Measurements from ENCODE around the gene TRIM60. TPM values are rescaled to one million over a fixed set of nuclear protein-coding genes. Genes with fewer than 3 reads are reported as not detected.

TRIM60 gene
- total RNA-seq, 1 donor from 2014 or later = not detected

GRCh38 chr4:165048170-165048569, 16.4 kb downstream of the TRIM60 start:
- DNase-seq (ENCODE audit: low read depth) (no peak), FAIRE-seq (no peak)
- H3K36me3 ChIP-seq (ENCODE audit: control insufficient read depth, insufficient read depth, low read length) = no peaks in the 10 kb centered on the region
- no peak overlapping the region for H3K4me3 ChIP-seq (ENCODE audit: low read depth, low read length)
- TF ChIP-seq CTCF (IDR thresholded peaks at IDR 0.05; ENCODE audit: insufficient read depth, low read length, severe bottlenecking) = no peak
- H3K27me3 ChIP-seq (ENCODE audit: control insufficient read depth, insufficient read depth, low read length) = no peaks in the 10 kb centered on the region

GRCh38 chr4:165052627-165053026, 20.8 kb downstream of the TRIM60 start:
- Histone ChIP-seq H3K4me3 (ENCODE audit: low read depth, low read length) (no peak overlapping the region), H3K27me3 (ENCODE audit: control insufficient read depth, insufficient read depth, low read length) (no peaks in the 10 kb centered on the region), H3K36me3 (ENCODE audit: control insufficient read depth, insufficient read depth, low read length) (no peaks in the 10 kb centered on the region)
- FAIRE-seq (no peak), DNase-seq (ENCODE audit: low read depth) (no peak)
- TF ChIP-seq CTCF (IDR thresholded peaks at IDR 0.05; ENCODE audit: insufficient read depth, low read length, severe bottlenecking) = no peak

GRCh38 chr4:165053645-165054044, 21.8 kb downstream of the TRIM60 start, which contains the start of gene TRIM75:
Gene TRIM75 (plus strand): TSS chr4:165053866. CDS start chr4:165059148, 5,282 bp downstream.
- FAIRE-seq = no peak
- Histone ChIP-seq H3K27me3 (ENCODE audit: control insufficient read depth, insufficient read depth, low read length) (no peaks in the 10 kb centered on the region), H3K36me3 (ENCODE audit: control insufficient read depth, insufficient read depth, low read length) (no peaks in the 10 kb centered on the region), H3K4me3 (ENCODE audit: low read depth, low read length) (no peak within 1 kb of the TSS)
- no peak for DNase-seq (ENCODE audit: low read depth)
- no peak for TF ChIP-seq CTCF (IDR thresholded peaks at IDR 0.05; ENCODE audit: insufficient read depth, low read length, severe bottlenecking)

- no peak for FAIRE-seq
- DNase-seq (ENCODE audit: low read depth) = no peak
Observed at GRCh38 chr4:165055601-165056000, 23.8 kb downstream of the TRIM60 start.

GRCh38 chr4:165058666-165059065, 26.9 kb downstream of the TRIM60 start:
- TF ChIP-seq CTCF (IDR thresholded peaks at IDR 0.05; ENCODE audit: insufficient read depth, low read length, severe bottlenecking) = no peak
- DNase-seq (ENCODE audit: low read depth) (no peak), FAIRE-seq (no peak)
- H3K4me3 ChIP-seq (ENCODE audit: low read depth, low read length) = no peak overlapping the region
- H3K36me3 ChIP-seq (ENCODE audit: control insufficient read depth, insufficient read depth, low read length) = no peaks in the 10 kb centered on the region
- no peaks in the 10 kb centered on the region for H3K27me3 ChIP-seq (ENCODE audit: control insufficient read depth, insufficient read depth, low read length)

More at GRCh38 chr4:165055601-165056000, 23.8 kb downstream of the TRIM60 start:
- Histone ChIP-seq H3K36me3 (ENCODE audit: control insufficient read depth, insufficient read depth, low read length) (no peaks in the 10 kb centered on the region), H3K27me3 (ENCODE audit: control insufficient read depth, insufficient read depth, low read length) (no peaks in the 10 kb centered on the region), H3K4me3 (ENCODE audit: low read depth, low read length) (no peak overlapping the region)
- no peak for TF ChIP-seq CTCF (IDR thresholded peaks at IDR 0.05; ENCODE audit: insufficient read depth, low read length, severe bottlenecking)

GRCh38 chr4:165059386-165059785, 27.6 kb downstream of the TRIM60 start:
- no peak overlapping the region for H3K4me3 ChIP-seq (ENCODE audit: low read depth, low read length)
- TF ChIP-seq CTCF (IDR thresholded peaks at IDR 0.05; ENCODE audit: insufficient read depth, low read length, severe bottlenecking) = no peak
- H3K27me3 ChIP-seq (ENCODE audit: control insufficient read depth, insufficient read depth, low read length) = no peaks in the 10 kb centered on the region
- no peaks in the 10 kb centered on the region for H3K36me3 ChIP-seq (ENCODE audit: control insufficient read depth, insufficient read depth, low read length)
- no peak for DNase-seq (ENCODE audit: low read depth)
- FAIRE-seq = no peak

Measured in bronchial epithelial cell (primary cell).